ENCODE measurements around the gene SPATA19. TPM values are rescaled to one million over a fixed set of nuclear protein-coding genes. Genes with fewer than 3 reads are reported as not detected.

The SPATA19 gene
- total RNA-seq, 1 experiment from 2014 or later = not detected

GRCh38 chr11:133832991-133833897 lies 12.1 kb downstream of the SPATA19 start:
- in situ Hi-C loops (cut with HindIII; ENCODE audit: low pct_unique_long_range_greater_than_20kb, low sequenced_read_pairs) (no loop called here), intact Hi-C loops (cut with micrococcal nuclease; ENCODE audit: unreplicated experiment) (no loop called here)
- Histone ChIP-seq H3K27ac (ENCODE audit: low read length) (no peak overlapping the region), H3K36me3 (ENCODE audit: control insufficient read depth, insufficient read depth, low read length) (no peaks in the 10 kb centered on the region), H3K9me3 (ENCODE audit: control insufficient read depth, insufficient read depth, low read depth, low read length) (0 out of 2 replicates have a peak, but pooled peaks cover 7% of the 10 kb centered on the region), H3K4me3 (ENCODE audit: low read depth in 2 of 2, low read length in 2 of 2) (no peak overlapping the region), H3K4me1 (ENCODE audit: control insufficient read depth, insufficient read depth, low read length) (no peaks in the 10 kb centered on the region), H3K27me3 (ENCODE audit: control insufficient read depth, insufficient read depth, low read length) (no peaks in the 10 kb centered on the region)
- BruUV-seq (replicated peaks) = no TSS peak
- no peak for DNase-seq (ENCODE audit: low read depth, low spot score)
- no peak; the same call in 1 of the 2 replicates for ATAC-seq
- CTCF ChIA-PET = interaction anchor here (0.6 to 2.5 kb wide), 2 partner anchors 11 to 754 kb away, joined by 3 to 15 read pairs; no protein-coding TSS in a partner anchor
- POLR2A ChIA-PET = no interaction called here
- TF ChIP-seq REST (IDR thresholded peaks at IDR 0.05; ENCODE audit: insufficient read depth in 1 of 2, low read depth in 2 of 2, low read length in 1 of 2) (no peak), SIN3A (IDR thresholded peaks at IDR 0.05; ENCODE audit: borderline replicate concordance, insufficient read depth, low read depth, low read length) (no peak), POLR2AphosphoS5 (IDR thresholded peaks at IDR 0.05; ENCODE audit: low read depth, low read length) (no peak), TCF7L2 (IDR thresholded peaks at IDR 0.05; ENCODE audit: low read depth, low read length) (no peak)
- TF ChIP-seq, protein P1, sequence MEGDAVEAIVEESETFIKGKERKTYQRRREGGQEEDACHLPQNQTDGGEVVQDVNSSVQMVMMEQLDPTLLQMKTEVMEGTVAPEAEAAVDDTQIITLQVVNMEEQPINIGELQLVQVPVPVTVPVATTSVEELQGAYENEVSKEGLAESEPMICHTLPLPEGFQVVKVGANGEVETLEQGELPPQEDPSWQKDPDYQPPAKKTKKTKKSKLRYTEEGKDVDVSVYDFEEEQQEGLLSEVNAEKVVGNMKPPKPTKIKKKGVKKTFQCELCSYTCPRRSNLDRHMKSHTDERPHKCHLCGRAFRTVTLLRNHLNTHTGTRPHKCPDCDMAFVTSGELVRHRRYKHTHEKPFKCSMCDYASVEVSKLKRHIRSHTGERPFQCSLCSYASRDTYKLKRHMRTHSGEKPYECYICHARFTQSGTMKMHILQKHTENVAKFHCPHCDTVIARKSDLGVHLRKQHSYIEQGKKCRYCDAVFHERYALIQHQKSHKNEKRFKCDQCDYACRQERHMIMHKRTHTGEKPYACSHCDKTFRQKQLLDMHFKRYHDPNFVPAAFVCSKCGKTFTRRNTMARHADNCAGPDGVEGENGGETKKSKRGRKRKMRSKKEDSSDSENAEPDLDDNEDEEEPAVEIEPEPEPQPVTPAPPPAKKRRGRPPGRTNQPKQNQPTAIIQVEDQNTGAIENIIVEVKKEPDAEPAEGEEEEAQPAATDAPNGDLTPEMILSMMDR (IDR thresholded peaks at IDR 0.05) = no peak

- CTCF ChIA-PET = interaction anchor here (0.6 kb wide), 1 partner anchor 10 kb away, joined by 3 read pairs; no protein-coding TSS in a partner anchor
- no TSS peak for BruUV-seq (replicated peaks)
These were observed 13.0 kb downstream of the SPATA19 start for GRCh38 chr11:133832096-133832990.

More at GRCh38 chr11:133832096-133832990, 13.0 kb downstream of the SPATA19 start:
- Histone ChIP-seq H3K4me1 (ENCODE audit: control insufficient read depth, insufficient read depth, low read length) (no peaks in the 10 kb centered on the region), H3K27ac (ENCODE audit: low read length) (no peak overlapping the region), H3K36me3 (ENCODE audit: control insufficient read depth, insufficient read depth, low read length) (no peaks in the 10 kb centered on the region), H3K9me3 (ENCODE audit: control insufficient read depth, insufficient read depth, low read depth, low read length) (0 out of 2 replicates have a peak, but pooled peaks cover under 1% of the 10 kb centered on the region), H3K27me3 (ENCODE audit: control insufficient read depth, insufficient read depth, low read length) (no peaks in the 10 kb centered on the region), H3K4me3 (ENCODE audit: low read depth in 2 of 2, low read length in 2 of 2) (no peak overlapping the region)
- TF ChIP-seq REST (IDR thresholded peaks at IDR 0.05; ENCODE audit: insufficient read depth in 1 of 2, low read depth in 2 of 2, low read length in 1 of 2) (no peak), POLR2AphosphoS5 (IDR thresholded peaks at IDR 0.05; ENCODE audit: low read depth, low read length) (no peak), TCF7L2 (IDR thresholded peaks at IDR 0.05; ENCODE audit: low read depth, low read length) (no peak), SIN3A (IDR thresholded peaks at IDR 0.05; ENCODE audit: borderline replicate concordance, insufficient read depth, low read depth, low read length) (no peak)
- TF ChIP-seq, protein P1 (IDR thresholded peaks at IDR 0.05) = no peak
- POLR2A ChIA-PET = no interaction called here
- intact Hi-C loops (cut with micrococcal nuclease; ENCODE audit: unreplicated experiment) = no loop called here
- in situ Hi-C loops (cut with HindIII; ENCODE audit: low pct_unique_long_range_greater_than_20kb, low sequenced_read_pairs) = no loop called here
- no peak for DNase-seq (ENCODE audit: low read depth, low spot score)
- ATAC-seq = no peak
